K562 (cell line): ENCODE data around the gene C1D. TPM values are rescaled to one million over a fixed set of nuclear protein-coding genes. Genes with fewer than 3 reads are reported as not detected.

Experiments used
- ATAC-seq: fragments of 200-7000 bp; cut with Tn5 transposase; 3 replicates; pipeline ENCODE4 v1.9.1; 2020; ENCODE audit warnings: moderate library complexity
- BruUV-seq: library from RNA; stranded (reverse); fragments of 400-500 nt; replicated peaks from 2 replicates; lab custom pipeline; 2021; lab: Mats Ljungman, UMichigan
- CTCF ChIA-PET: fragments of 300-600 bp; formaldehyde crosslinking; extraction: SDS; loops from one replicate; lab custom pipeline; 2021; ENCODE audit warnings: low intra/inter-chr PET ratio; lab: Yijun Ruan, JAX
- POLR2A ChIA-PET: fragments of 300-600, 350-650 bp; sonication (Branson Sonifier 250); formaldehyde crosslinking; extraction: SDS; loops from one replicate; lab custom pipeline; 2021; ENCODE audit warnings: antibody characterized with exemption, inconsistent platforms; lab: Yijun Ruan, JAX
- DNase-seq, 4 experiments: peaks; one replicate each; pipeline versions ENCODE4 v3.0.0 to v3.0.0-alpha.2; 2011 to 2018; ENCODE audit warnings: low spot score in 3 of 4, mixed read lengths in 3 of 4; ENCODE audit errors: extremely low read depth in 1 of 4
- FAIRE-seq: peaks from 2 replicates; lab custom pipeline; 2011; peaks lifted over from hg19 to GRCh38; lab: Jason Lieb, UNC
- H2AFZ ChIP-seq: 2 replicates; pipeline ENCODE4 v1.6.0; 2011; ENCODE audit warnings: low read depth, low read length, control low read depth, inconsistent platforms
- H3K27ac ChIP-seq: fragments of 200-600 bp; 3 replicates; pipeline ENCODE4 v1.8.0; 2011; ENCODE audit warnings: low read depth, mild to moderate bottlenecking, control low read depth, inconsistent platforms, low read length, moderate library complexity, mixed read lengths; ENCODE audit errors: extremely low read depth
- H3K27me3 ChIP-seq, 2 experiments: fragments of 300-600 bp in 1 of 2; 2 replicates in 1 of 2; 3 replicates in 1 of 2; pipeline versions ENCODE4 v1.6.0 to v1.8.0; 2011; ENCODE audit warnings: inconsistent platforms in 2 of 2, low read length in 2 of 2, mild to moderate bottlenecking in 1 of 2, mixed read lengths in 1 of 2, moderate library complexity in 1 of 2; ENCODE audit not compliant: control insufficient read depth in 2 of 2, insufficient read depth in 2 of 2
- H3K36me3 ChIP-seq: fragments of 300-600 bp; 3 replicates; pipeline ENCODE4 v1.8.0; 2011; ENCODE audit warnings: mild to moderate bottlenecking, low read length, inconsistent platforms; ENCODE audit not compliant: control insufficient read depth, insufficient read depth
- H3K4me1 ChIP-seq, 2 experiments: fragments of 200-600 bp in 1 of 2; replicated peaks in 1 of 2; 2 replicates in 1 of 2; 3 replicates in 1 of 2; pipeline versions ENCODE4 v1.5.1 to v1.8.0; 2011; ENCODE audit warnings: inconsistent platforms in 2 of 2, low read length in 2 of 2, mild to moderate bottlenecking in 1 of 2, mixed read lengths in 1 of 2, moderate library complexity in 1 of 2; ENCODE audit not compliant: control insufficient read depth in 2 of 2, insufficient read depth in 2 of 2
- H3K4me2 ChIP-seq: 2 replicates; pipeline ENCODE4 v1.6.1; 2011; ENCODE audit warnings: low read length, control low read depth, inconsistent platforms, mixed read lengths; ENCODE audit not compliant: insufficient read depth
- H3K4me3 ChIP-seq: fragments of 200-600 bp; sonication (generic), shearing (Covaris generic); 2 replicates; pipeline ENCODE4 v1.5.1; 2016; ENCODE audit warnings: control low read depth, inconsistent platforms
- H3K79me2 ChIP-seq: fragments of 200-600 bp; 3 replicates; pipeline ENCODE4 v1.8.0; 2011; ENCODE audit warnings: low read length, inconsistent platforms; ENCODE audit not compliant: control insufficient read depth, insufficient read depth
- H3K9ac ChIP-seq, 2 experiments: 2 replicates each; pipeline versions ENCODE4 v1.6.0 to v1.6.1; 2011; ENCODE audit warnings: low read depth in 2 of 2, low read length in 2 of 2, control low read depth in 1 of 2, inconsistent platforms in 1 of 2, mild to moderate bottlenecking in 1 of 2, mixed read lengths in 1 of 2; ENCODE audit not compliant: insufficient read depth in 1 of 2
- H3K9me1 ChIP-seq: one replicate; pipeline ENCODE4 v1.6.0; 2011; ENCODE audit warnings: inconsistent platforms, mild to moderate bottlenecking, low read length, moderate library complexity; ENCODE audit not compliant: control insufficient read depth, insufficient read depth
- H3K9me3 ChIP-seq: replicated peaks from 2 replicates; pipeline ENCODE4 v1.5.1; 2011; ENCODE audit warnings: low read depth, low read length, inconsistent platforms; ENCODE audit not compliant: control insufficient read depth, insufficient read depth
- H4K20me1 ChIP-seq: replicated peaks from 2 replicates; pipeline ENCODE4 v1.6.1; 2011; ENCODE audit warnings: low read length, inconsistent platforms, mixed read lengths; ENCODE audit not compliant: control insufficient read depth, insufficient read depth
- NBN ChIP-seq: fragments of 450-650 bp; IDR thresholded peaks from 2 replicates; pipeline ENCODE4 v1.6.1; 2016; ENCODE audit warnings: low read depth, mild to moderate bottlenecking
- TAF9B ChIP-seq: fragments of 450-650 bp; IDR thresholded peaks from 2 replicates; pipeline ENCODE4 v1.6.1; 2018; ENCODE audit warnings: mild to moderate bottlenecking; ENCODE audit not compliant: partially characterized antibody
- XRCC3 ChIP-seq: fragments of 450-650 bp; IDR thresholded peaks from 2 replicates; pipeline ENCODE4 v1.6.1; 2017; ENCODE audit warnings: mild to moderate bottlenecking, moderate library complexity
- WGBS: fragments of 100-300 bp; shearing (Covaris generic); methylation state at CpG from one replicate; pipeline ENCODE4 v1.1.6; 2016; ENCODE audit warnings: low coverage, mixed read lengths; ENCODE audit not compliant: insufficient coverage; ENCODE audit errors: missing lambda C conversion rate; 5-methylcytosine and 5-hydroxymethylcytosine counted together
- in situ Hi-C: fragments of 300-500 bp; cut with MboI; formaldehyde crosslinking; loops from 4 replicates; pipeline ENCODE4 v1.15.0; 2018; ENCODE audit warnings: inconsistent platforms, mixed read lengths
- intact Hi-C: fragments of 100-400 bp; cut with micrococcal nuclease; formaldehyde crosslinking; loops from 2 replicates; pipeline ENCODE4 v1.14.2; 2022
- polyA plus RNA-seq, 8 experiments: library from polyadenylated mRNA; depleted of rRNA in 4 of 8; stranded (reverse) in 5 of 8; unstranded in 3 of 8; fragments of >200 nt; fragmentation: Nextera tagmentation in 2 of 8; fragmentation: Illumina TruSeq in 1 of 8; extraction: Ambion mirVana in 2 of 8; extraction: Trizol in 1 of 8; gene quantifications; 2 replicates each; pipeline versions ENCODE4 v1.2.1 to v1.2.3, GENCODE V29; 2011 to 2014; ENCODE audit warnings: inconsistent platforms in 1 of 8, missing spikeins in 1 of 8
- total RNA-seq, 7 experiments: library from RNA; depleted of rRNA in 6 of 7; stranded (reverse); fragments of >200 nt in 6 of 7; fragmentation: Illumina TruSeq in 2 of 7; extraction: Trizol in 2 of 7; gene quantifications; 2 replicates each; pipeline versions ENCODE4 v1.2.1 to v1.2.3, GENCODE V29; 2011 to 2021; ENCODE audit warnings: low replicate concordance in 1 of 7
- TF ChIP-seq, protein P1 (sequence below): fragments of 450-650 bp; IDR thresholded peaks from 2 replicates; pipeline ENCODE4 v1.6.1; 2016; ENCODE audit warnings: low read depth
- TF ChIP-seq, protein P2 (sequence below): fragments of 450-650 bp; formaldehyde crosslinking; IDR thresholded peaks from 2 replicates; pipeline ENCODE4 v1.4.0; 2020; ENCODE audit warnings: mild to moderate bottlenecking, moderate library complexity

Gene C1D
- total and polyA plus RNA-seq, 9 of the 15 experiments (the other 6 are each of a cell fraction or from before 2014, with no cell fraction given), result 33.2 to 123 (median 56.5) TPM

DNA sequence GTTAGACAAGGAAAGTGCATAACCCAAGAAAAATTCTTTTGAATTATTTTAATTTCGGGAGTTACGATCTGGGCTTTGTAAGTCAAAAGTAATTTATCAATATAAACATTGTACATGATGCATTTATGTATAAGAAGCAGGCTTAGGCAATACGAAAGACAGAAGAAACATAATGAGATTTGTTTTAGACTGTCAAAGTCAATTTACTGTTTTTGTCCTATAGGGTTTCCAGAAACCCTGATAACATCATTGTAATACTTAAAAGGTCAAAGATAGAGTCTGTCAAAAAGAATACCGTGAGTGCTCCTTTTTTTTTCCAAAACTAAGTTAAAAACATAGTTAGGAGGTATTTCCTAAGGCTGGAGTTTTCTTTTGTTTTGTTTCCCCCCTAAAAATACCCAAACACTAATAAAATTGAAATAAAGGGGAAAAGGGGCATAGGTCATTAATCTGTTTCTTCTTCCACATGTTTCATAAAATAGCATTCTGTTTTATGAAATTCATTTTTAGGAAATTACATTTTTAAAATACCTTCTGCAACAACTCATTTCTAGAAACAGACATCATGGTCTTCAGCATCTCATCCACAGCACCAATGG lies 16.1 kb downstream of the C1D start:
- CTCF ChIA-PET, result no interaction called here
- TF ChIP-seq XRCC3 (0 out of 2 replicates have a peak, but pooled peaks have one; percentile 19), NBN (no peak)
- TF ChIP-seq, all 486 proteins: peak for 1
- POLR2A ChIA-PET, result no interaction called here

DNA sequence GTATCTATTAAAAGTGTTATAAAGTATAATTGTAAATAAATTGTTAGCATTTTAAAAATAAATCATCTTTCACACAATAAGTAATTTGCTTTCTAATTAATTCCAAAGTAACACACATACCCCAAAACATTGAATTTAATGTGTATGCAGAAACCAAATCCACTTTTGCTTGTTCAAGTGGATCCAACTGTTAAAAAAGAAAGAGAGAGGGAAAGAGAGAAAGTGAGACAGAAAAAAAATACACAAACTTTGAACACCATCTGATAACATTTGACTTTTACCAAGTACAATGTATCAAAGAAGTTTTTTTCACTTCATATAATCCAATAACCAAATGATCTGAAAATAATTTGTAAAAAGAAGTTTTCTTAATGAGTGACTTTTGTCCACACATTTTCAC lies 16.6 kb downstream of the C1D start:
- ATAC-seq (no peak), DNase-seq (no peak), FAIRE-seq (no peak)
- H3K79me2 ChIP-seq, result peaks cover 38% of the 10 kb centered on the region
- peaks cover 28% of the 10 kb centered on the region; the same call in 2 of the 3 replicates for H3K36me3 ChIP-seq
- no peak overlapping the region for H3K4me2 ChIP-seq
- no peaks in the 10 kb centered on the region for H3K9me3 ChIP-seq
- in situ Hi-C loops, result no loop called here
- H3K4me3 ChIP-seq, result no peak overlapping the region
- BruUV-seq, result no TSS peak
- CTCF ChIA-PET, result no interaction called here
- no peak overlapping the region for H3K9ac ChIP-seq
- TF ChIP-seq TAF9B, result no peak
- TF ChIP-seq, protein P1, sequence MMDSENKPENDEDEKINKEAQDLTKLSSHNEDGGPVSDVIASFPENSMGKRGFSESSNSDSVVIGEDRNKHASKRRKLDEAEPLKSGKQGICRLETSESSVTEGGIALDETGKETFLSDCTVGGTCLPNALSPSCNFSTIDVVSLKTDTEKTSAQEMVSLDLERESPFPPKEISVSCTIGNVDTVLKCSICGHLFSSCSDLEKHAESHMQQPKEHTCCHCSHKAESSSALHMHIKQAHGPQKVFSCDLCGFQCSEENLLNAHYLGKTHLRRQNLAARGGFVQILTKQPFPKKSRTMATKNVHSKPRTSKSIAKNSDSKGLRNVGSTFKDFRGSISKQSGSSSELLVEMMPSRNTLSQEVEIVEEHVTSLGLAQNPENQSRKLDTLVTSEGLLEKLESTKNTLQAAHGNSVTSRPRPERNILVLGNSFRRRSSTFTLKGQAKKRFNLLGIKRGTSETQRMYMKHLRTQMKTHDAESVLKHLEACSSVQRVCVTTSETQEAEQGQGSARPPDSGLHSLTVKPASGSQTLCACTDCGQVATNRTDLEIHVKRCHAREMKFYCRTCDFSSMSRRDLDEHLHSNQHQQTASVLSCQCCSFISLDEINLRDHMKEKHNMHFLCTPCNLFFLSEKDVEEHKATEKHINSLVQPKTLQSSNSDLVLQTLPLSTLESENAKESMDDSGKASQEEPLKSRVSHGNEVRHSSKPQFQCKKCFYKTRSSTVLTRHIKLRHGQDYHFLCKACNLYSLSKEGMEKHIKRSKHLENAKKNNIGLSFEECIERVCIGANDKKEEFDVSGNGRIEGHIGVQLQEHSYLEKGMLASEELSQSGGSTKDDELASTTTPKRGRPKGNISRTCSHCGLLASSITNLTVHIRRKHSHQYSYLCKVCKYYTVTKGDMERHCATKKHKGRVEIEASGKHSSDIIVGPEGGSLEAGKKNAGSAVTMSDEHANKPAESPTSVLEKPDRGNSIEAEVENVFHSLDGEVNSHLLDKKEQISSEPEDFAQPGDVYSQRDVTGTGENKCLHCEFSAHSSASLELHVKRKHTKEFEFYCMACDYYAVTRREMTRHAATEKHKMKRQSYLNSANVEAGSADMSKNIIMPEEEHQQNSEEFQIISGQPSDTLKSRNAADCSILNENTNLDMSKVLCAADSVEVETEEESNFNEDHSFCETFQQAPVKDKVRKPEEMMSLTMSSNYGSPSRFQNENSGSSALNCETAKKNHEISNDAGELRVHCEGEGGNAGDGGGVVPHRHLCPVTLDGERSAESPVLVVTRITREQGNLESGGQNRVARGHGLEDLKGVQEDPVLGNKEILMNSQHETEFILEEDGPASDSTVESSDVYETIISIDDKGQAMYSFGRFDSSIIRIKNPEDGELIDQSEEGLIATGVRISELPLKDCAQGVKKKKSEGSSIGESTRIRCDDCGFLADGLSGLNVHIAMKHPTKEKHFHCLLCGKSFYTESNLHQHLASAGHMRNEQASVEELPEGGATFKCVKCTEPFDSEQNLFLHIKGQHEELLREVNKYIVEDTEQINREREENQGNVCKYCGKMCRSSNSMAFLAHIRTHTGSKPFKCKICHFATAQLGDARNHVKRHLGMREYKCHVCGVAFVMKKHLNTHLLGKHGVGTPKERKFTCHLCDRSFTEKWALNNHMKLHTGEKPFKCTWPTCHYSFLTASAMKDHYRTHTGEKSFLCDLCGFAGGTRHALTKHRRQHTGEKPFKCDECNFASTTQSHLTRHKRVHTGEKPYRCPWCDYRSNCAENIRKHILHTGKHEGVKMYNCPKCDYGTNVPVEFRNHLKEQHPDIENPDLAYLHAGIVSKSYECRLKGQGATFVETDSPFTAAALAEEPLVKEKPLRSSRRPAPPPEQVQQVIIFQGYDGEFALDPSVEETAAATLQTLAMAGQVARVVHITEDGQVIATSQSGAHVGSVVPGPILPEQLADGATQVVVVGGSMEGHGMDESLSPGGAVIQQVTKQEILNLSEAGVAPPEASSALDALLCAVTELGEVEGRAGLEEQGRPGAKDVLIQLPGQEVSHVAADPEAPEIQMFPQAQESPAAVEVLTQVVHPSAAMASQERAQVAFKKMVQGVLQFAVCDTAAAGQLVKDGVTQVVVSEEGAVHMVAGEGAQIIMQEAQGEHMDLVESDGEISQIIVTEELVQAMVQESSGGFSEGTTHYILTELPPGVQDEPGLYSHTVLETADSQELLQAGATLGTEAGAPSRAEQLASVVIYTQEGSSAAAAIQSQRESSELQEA, result no peak
- TF ChIP-seq, protein P2, sequence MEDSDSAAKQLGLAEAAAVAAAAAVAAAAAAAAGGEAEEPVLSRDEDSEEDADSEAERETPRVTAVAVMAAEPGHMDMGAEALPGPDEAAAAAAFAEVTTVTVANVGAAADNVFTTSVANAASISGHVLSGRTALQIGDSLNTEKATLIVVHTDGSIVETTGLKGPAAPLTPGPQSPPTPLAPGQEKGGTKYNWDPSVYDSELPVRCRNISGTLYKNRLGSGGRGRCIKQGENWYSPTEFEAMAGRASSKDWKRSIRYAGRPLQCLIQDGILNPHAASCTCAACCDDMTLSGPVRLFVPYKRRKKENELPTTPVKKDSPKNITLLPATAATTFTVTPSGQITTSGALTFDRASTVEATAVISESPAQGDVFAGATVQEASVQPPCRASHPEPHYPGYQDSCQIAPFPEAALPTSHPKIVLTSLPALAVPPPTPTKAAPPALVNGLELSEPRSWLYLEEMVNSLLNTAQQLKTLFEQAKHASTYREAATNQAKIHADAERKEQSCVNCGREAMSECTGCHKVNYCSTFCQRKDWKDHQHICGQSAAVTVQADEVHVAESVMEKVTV (CRISPR knock-in tag), result no peak
- H3K9me1 ChIP-seq, result no peaks in the 10 kb centered on the region
- no peaks in the 10 kb centered on the region for H3K4me1 ChIP-seq
- H4K20me1 ChIP-seq, result no peaks in the 10 kb centered on the region
- intact Hi-C loops, result no loop called here
- H2AFZ ChIP-seq, result no peak overlapping the region
- H3K27ac ChIP-seq, result no peak overlapping the region
- H3K27me3 ChIP-seq, result no peaks in the 10 kb centered on the region
- POLR2A ChIA-PET, result no interaction called here

More for the DNA sequence above, 16.1 kb downstream of the C1D start:
- peaks cover 28% of the 10 kb centered on the region; the same call in 2 of the 3 replicates for H3K36me3 ChIP-seq
- no TSS peak for BruUV-seq
- no peak for ATAC-seq
- intact Hi-C loops, result no loop called here
- no peak for FAIRE-seq
- H3K27ac ChIP-seq, result no peak overlapping the region
- H3K9me3 ChIP-seq, result no peaks in the 10 kb centered on the region
- no peaks in the 10 kb centered on the region for H3K27me3 ChIP-seq
- 70% methylated on average over 4 of the region's 4 CpGs for WGBS
- H3K9ac ChIP-seq, result no peak overlapping the region
- H3K4me1 ChIP-seq, result no peaks in the 10 kb centered on the region; a peak in 1 of 5 replicates
- no peak overlapping the region for H3K4me2 ChIP-seq
- no peak overlapping the region for H2AFZ ChIP-seq
- in situ Hi-C loops, result no loop called here
- H3K79me2 ChIP-seq, result peaks cover 43% of the 10 kb centered on the region
- H4K20me1 ChIP-seq, result no peaks in the 10 kb centered on the region
- H3K4me3 ChIP-seq, result no peak overlapping the region
- no peak for DNase-seq
- H3K9me1 ChIP-seq, result no peaks in the 10 kb centered on the region
